ENCODE measurements around the gene ADPRHL1.

The ADPRHL1 gene

DNA sequence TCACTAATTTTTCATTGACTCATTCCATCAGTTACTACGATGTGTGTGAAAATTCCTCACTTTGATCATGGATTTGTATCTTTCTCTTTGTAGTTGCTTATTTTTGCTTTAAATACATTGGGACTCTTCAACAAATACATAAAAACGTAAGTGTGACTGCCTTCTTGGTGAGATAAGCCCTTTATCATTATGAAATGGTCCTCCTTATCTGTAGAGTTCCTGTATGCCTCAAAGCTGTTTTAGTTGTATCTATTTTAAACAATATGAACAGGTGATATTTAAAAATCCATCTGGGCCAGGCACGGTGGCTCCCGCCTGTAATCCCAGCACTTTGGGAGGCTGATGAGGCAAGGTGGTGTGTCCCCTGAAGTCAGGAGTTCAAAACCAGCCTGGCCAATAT lies 25.9 kb upstream of the ADPRHL1 start:
- no peak for DNase-seq (ENCODE audit: low spot score)
- no peaks in the 10 kb centered on the region for H3K27me3 ChIP-seq (ENCODE audit: insufficient read depth, poor library complexity, severe bottlenecking)
- no peak overlapping the region for H3K4me3 ChIP-seq (ENCODE audit: severe bottlenecking)
- H3K4me1 ChIP-seq (ENCODE audit: insufficient read depth, poor library complexity, severe bottlenecking), result peaks cover 4% of the 10 kb centered on the region
- no peak overlapping the region for H3K27ac ChIP-seq (ENCODE audit: poor library complexity, severe bottlenecking)
- ATAC-seq (ENCODE audit: low read depth), result no peak
- no peak for TF ChIP-seq CTCF (IDR thresholded peaks at IDR 0.05; ENCODE audit: poor library complexity, severe bottlenecking)
- no peaks in the 10 kb centered on the region for H3K9me3 ChIP-seq (ENCODE audit: severe bottlenecking)
- H3K36me3 ChIP-seq (ENCODE audit: low read depth), result peaks cover 52% of the 10 kb centered on the region

- Histone ChIP-seq H3K9me3 (ENCODE audit: severe bottlenecking) (no peaks in the 10 kb centered on the region), H3K27me3 (ENCODE audit: insufficient read depth, poor library complexity, severe bottlenecking) (no peaks in the 10 kb centered on the region), H3K27ac (ENCODE audit: poor library complexity, severe bottlenecking) (no peak overlapping the region), H3K4me3 (ENCODE audit: severe bottlenecking) (no peak overlapping the region), H3K4me1 (ENCODE audit: insufficient read depth, poor library complexity, severe bottlenecking) (peaks cover 4% of the 10 kb centered on the region), H3K36me3 (ENCODE audit: low read depth) (peaks cover 62% of the 10 kb centered on the region)
- no peak for ATAC-seq (ENCODE audit: low read depth)
- DNase-seq (ENCODE audit: low spot score), result no peak
- no peak for TF ChIP-seq CTCF (IDR thresholded peaks at IDR 0.05; ENCODE audit: poor library complexity, severe bottlenecking)
These were observed 24.4 kb upstream of the ADPRHL1 start for GRCh38 chr13:113477724-113478123.

GRCh38 chr13:113476811-113477210 lies 23.5 kb upstream of the ADPRHL1 start:
- ATAC-seq (ENCODE audit: low read depth), result no peak
- no peak for TF ChIP-seq CTCF (IDR thresholded peaks at IDR 0.05; ENCODE audit: poor library complexity, severe bottlenecking)
- no peaks in the 10 kb centered on the region for H3K9me3 ChIP-seq (ENCODE audit: severe bottlenecking)
- no peak overlapping the region for H3K4me3 ChIP-seq (ENCODE audit: severe bottlenecking)
- H3K27me3 ChIP-seq (ENCODE audit: insufficient read depth, poor library complexity, severe bottlenecking), result no peaks in the 10 kb centered on the region
- no peak for DNase-seq (ENCODE audit: low spot score)
- no peak overlapping the region for H3K27ac ChIP-seq (ENCODE audit: poor library complexity, severe bottlenecking)
- H3K4me1 ChIP-seq (ENCODE audit: insufficient read depth, poor library complexity, severe bottlenecking), result peaks cover 4% of the 10 kb centered on the region
- H3K36me3 ChIP-seq (ENCODE audit: low read depth), result peaks cover 56% of the 10 kb centered on the region

GRCh38 chr13:113475911-113476310 lies 22.6 kb upstream of the ADPRHL1 start:
- DNase-seq (ENCODE audit: low spot score) (no peak), ATAC-seq (ENCODE audit: low read depth) (no peak)
- Histone ChIP-seq H3K27ac (ENCODE audit: poor library complexity, severe bottlenecking) (no peak overlapping the region), H3K27me3 (ENCODE audit: insufficient read depth, poor library complexity, severe bottlenecking) (no peaks in the 10 kb centered on the region), H3K4me1 (ENCODE audit: insufficient read depth, poor library complexity, severe bottlenecking) (peaks cover 4% of the 10 kb centered on the region), H3K36me3 (ENCODE audit: low read depth) (peaks cover 56% of the 10 kb centered on the region), H3K4me3 (ENCODE audit: severe bottlenecking) (no peak overlapping the region), H3K9me3 (ENCODE audit: severe bottlenecking) (no peaks in the 10 kb centered on the region)
- TF ChIP-seq CTCF (IDR thresholded peaks at IDR 0.05; ENCODE audit: poor library complexity, severe bottlenecking), result no peak

DNA sequence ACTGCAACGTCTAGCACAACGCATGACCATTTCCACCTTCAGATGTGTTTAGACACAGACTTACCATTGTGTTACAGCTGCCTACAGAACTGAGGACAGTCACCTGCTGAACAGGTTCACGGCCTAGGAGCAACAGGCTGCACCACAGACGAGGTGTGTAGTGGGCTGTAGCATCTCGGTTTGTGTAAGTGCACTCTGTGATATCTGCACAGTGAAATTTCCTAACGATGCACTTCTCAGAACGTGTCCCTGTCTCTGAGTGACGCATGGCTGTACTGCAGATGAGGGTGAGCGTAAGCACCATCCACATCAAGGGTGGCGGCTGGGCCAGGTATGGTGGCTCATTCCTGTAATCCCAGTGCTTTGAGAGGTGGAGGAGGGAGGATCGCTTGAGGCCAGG lies 22.0 kb upstream of the ADPRHL1 start:
- TF ChIP-seq CTCF (IDR thresholded peaks at IDR 0.05; ENCODE audit: poor library complexity, severe bottlenecking), result no peak
- ATAC-seq (ENCODE audit: low read depth), result no peak
- Histone ChIP-seq H3K27ac (ENCODE audit: poor library complexity, severe bottlenecking) (no peak overlapping the region), H3K27me3 (ENCODE audit: insufficient read depth, poor library complexity, severe bottlenecking) (no peaks in the 10 kb centered on the region), H3K4me1 (ENCODE audit: insufficient read depth, poor library complexity, severe bottlenecking) (peaks cover 4% of the 10 kb centered on the region), H3K9me3 (ENCODE audit: severe bottlenecking) (no peaks in the 10 kb centered on the region), H3K36me3 (ENCODE audit: low read depth) (peaks cover 51% of the 10 kb centered on the region), H3K4me3 (ENCODE audit: severe bottlenecking) (no peak overlapping the region)
- DNase-seq (ENCODE audit: low spot score), result no peak
